ENCODE data around the gene APOBEC3F. TPM values are rescaled to one million over a fixed set of nuclear protein-coding genes. Genes with fewer than 3 reads are reported as not detected.
"Not testable (repeated sequence)": the region's sequence is repeated elsewhere in the genome, so short reads cannot be mapped to it uniquely, and the experiment has no call there.

The APOBEC3F gene
- 4.0 TPM for total RNA-seq

DNA sequence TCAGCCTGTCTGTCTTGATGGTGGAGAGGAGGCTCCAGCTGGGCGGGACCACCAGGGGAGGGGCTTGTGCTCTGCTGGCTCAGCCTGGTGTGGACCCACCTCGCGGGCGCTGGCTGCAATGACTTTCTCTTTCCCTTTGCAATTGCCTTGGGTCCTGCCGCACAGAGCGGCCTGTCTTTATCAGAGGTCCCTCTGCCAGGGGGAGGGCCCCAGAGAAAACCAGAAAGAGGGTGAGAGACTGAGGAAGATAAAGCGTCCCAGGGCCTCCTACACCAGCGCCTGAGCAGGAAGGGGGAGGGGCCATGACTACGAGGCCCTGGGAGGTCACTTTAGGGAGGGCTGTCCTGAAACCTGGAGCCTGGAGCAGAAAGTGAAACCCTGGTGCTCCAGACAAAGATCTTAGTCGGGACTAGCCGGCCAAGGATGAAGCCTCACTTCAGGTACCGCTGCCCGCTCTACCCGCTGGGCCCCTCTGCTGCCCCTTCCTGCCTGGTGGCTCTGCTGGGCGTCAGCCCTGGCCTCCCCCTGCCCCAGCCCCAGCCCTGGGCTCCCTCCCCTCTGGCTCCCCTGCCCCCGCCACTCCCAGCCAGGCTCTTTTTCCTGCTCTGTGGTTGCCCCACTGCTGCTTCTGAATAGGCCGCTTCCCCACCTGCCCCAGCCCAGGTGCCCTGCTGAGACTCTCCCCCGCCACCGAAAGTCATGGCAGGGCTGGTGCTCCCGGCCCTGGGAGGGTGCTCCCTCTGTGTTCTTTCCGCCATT lies at the start of gene APOBEC3F:
Gene APOBEC3F, plus strand, starts transcription at position 327 of the 759 bp plus-strand sequence. Its CDS starts 97 bp downstream, at position 424.
- not testable (repeated sequence) for DNase-seq

GRCh38 chr22:38992871-38993371 lies 47.7 kb upstream of the APOBEC3F start:
- not testable (repeated sequence) for DNase-seq

GRCh38 chr22:38996105-38996504 lies 44.6 kb upstream of the APOBEC3F start:
- no peak for DNase-seq

DNA sequence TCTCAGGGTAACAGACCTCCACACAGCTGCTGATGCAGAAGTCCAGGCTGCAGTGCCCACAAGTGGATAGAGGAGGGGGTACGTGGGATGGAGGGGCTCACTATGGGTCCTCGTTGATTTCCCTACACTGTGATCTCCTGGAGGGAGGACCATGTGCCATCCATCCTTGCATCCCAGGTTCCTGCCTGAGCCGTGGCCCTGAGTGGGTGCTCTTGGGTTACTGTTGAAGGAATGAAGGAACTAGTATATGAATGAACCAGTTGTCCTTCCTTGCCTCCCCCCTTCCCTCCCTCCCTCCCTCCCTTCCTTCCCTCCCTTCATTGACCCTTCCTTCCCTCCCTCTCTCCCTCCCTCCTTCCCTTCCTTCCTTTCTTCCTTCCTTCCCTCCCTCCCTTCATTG lies 43.1 kb upstream of the APOBEC3F start:
- DNase-seq = no peak

DNA sequence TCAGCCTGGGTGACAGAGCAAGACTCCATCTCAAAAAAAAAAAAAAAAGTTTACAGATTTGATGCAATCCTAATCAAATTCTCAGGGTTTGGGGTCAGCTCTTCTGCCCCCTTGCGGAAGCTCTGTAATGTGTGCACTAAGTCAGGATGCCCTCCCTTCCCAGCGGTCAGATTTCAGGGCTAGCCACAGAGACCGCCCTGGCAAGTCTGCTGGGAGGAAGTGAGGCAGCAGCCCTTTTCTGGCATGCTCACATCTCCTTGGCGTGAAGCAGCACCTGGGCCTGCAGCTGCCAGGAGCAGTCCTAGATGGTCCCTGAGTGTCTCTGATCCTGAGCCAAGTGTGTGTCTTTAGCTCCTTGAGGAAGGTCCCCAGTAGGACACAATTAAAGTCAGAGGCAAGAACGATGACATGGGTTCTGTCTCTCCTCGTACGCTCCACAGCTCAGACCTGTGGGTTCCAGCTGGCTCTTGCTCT lies 37.5 kb upstream of the APOBEC3F start:
- DNase-seq = peak; percentile 30

DNA sequence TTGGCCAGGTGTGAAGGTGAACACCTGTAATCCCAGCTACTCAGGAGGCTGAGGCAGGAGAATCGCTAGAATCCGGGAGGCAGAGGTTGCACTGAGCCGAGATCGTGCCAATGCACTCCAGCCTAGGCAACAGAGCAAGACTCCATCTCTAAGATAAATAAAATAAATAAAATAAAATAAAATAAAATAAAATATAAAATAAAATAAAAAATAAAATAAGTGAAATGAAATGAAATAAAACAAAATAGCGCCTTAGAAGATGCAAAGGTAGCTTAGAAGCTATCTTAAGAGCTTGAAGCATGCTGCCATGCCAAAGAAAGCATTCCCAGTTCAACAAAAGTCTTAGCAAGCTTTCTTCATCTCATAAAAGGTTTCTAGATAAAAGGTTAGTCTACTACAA lies 33.5 kb upstream of the APOBEC3F start:
- DNase-seq = no peak

- DNase-seq = not testable (repeated sequence)
These were observed 32.3 kb upstream of the APOBEC3F start for GRCh38 chr22:39008271-39008850.

GRCh38 chr22:39010946-39011345 lies 29.7 kb upstream of the APOBEC3F start:
- no peak for DNase-seq

GRCh38 chr22:39012533-39013511 lies 27.8 kb upstream of the APOBEC3F start:
- no peak for DNase-seq

DNA sequence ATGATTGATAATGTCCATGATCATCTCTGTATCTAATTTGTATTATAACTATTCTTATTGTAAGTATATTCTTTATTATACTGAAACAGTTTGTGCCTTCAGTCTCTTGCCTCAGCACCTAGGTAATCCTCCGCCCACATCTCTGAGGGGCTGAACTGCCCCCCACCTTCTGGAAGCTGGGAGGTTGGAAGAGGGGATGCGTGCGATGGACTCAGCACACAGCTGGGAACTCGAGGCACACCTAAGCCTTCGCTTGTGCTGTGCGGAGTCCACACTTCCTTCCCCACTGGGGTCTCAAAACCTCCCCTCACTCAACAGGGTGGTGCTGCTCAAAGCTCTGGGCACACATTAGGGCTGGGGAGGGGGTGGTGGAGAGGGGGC lies 27.1 kb upstream of the APOBEC3F start:
- DNase-seq = not testable (repeated sequence)

- DNase-seq = peak; percentile 48
These were observed 26.5 kb upstream of the APOBEC3F start, which contains the start of gene APOBEC3C for GRCh38 chr22:39013942-39014722. APOBEC3C (plus strand) TSS chr22:39014257; CDS start chr22:39014363, 106 bp downstream.

GRCh38 chr22:39014723-39015121 lies 25.9 kb upstream of the APOBEC3F start:
- not testable (repeated sequence) for DNase-seq

- DNase-seq = no peak
These were observed 24.1 kb upstream of the APOBEC3F start for GRCh38 chr22:39016592-39016991.

DNA sequence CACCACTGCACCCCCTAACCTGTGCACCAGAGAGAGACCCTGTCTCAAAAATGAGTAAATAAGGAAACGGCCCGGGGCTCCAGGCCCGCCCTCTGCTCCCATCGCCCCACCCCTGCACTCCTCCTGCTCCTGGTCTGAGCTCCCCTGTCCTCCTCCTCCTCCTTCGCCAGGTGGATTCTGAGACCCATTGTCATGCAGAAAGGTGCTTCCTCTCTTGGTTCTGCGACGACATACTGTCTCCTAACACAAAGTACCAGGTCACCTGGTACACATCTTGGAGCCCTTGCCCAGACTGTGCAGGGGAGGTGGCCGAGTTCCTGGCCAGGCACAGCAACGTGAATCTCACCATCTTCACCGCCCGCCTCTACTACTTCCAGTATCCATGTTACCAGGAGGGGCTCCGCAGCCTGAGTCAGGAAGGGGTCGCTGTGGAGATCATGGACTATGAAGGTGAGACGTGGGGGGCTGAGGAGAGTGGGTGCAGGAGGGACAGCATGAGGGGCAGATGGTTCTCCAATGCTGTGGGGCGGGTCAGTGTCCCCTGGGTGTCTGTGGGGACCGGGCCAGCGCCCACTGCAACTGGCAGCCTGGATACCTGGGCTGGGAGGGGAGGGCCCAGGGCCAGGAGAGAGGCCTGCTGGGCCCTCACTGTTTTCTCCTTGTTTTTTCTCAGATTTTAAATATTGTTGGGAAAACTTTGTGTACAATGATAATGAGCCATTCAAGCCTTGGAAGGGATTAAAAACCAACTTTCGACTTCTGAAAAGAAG lies 22.9 kb upstream of the APOBEC3F start:
- DNase-seq = no peak

- DNase-seq = not testable (repeated sequence)
These were observed 20.5 kb upstream of the APOBEC3F start for GRCh38 chr22:39020021-39020651.

DNA sequence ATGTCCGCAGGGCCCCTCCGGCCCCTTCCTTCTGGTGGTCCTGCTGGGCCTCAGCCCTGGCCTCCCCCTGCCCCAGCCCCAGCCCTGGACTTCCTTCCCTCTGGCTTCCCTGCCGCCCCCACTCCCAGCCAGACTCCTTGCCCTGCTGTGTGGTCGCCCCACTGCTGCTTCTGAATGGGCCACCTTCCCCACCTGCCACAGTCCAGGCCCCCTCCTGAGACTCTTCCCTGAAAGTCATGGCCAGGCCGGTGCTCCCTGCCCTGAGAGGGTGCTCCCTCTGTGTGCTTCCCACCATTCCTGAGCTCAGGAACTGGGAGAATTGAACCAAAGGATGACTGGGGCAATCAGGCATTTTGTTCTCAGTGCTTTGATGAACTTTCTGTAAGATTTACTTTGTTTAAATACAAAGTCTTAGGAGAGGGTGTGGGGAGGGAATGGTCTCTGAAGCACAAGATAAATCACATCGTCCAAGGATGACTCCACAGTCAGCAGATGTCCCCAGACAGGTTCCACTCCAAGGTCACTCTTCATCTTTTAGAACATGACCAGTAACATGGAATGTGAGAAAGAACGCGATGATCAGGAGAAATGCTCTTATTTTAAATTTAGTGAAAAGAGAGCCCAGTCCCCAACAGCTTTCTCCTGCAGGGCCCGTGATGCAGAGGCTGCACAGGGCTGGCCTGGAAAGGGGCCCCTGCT lies 19.0 kb upstream of the APOBEC3F start:
- DNase-seq = no peak

DNA sequence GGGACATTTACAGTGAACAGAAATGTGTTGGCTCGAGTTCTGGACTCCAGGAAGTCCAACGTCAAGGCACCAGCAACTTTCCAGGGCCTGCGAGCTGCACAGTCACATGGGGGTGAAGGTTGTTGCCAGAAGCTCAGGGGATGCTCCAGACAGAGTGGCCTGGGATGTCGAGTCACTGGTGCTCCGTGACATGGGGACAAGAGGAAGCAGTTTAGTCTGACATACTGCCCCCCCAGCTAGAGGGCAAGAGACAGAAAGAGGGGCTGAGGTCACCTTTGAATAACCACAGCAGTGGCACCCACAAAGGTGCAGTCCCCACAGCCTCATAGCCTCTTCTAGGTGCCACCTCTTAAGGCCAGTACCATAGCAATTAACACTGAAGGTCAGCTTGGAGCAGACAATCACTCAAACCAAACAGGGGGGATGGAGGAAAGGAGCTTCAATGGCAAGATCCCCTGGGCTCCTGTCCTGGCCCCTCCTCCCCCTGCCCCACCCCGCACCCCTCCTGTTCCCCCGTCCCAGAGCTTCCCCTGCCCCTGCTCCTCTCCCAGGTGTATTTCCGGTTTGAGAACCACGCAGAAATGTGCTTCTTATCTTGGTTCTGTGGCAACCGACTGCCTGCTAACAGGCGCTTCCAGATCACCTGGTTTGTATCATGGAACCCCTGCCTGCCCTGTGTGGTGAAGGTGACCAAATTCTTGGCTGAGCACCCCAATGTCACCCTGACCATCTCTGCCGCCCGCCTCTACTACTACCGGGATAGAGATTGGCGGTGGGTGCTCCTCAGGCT lies 15.9 kb upstream of the APOBEC3F start:
- no peak for DNase-seq

DNA sequence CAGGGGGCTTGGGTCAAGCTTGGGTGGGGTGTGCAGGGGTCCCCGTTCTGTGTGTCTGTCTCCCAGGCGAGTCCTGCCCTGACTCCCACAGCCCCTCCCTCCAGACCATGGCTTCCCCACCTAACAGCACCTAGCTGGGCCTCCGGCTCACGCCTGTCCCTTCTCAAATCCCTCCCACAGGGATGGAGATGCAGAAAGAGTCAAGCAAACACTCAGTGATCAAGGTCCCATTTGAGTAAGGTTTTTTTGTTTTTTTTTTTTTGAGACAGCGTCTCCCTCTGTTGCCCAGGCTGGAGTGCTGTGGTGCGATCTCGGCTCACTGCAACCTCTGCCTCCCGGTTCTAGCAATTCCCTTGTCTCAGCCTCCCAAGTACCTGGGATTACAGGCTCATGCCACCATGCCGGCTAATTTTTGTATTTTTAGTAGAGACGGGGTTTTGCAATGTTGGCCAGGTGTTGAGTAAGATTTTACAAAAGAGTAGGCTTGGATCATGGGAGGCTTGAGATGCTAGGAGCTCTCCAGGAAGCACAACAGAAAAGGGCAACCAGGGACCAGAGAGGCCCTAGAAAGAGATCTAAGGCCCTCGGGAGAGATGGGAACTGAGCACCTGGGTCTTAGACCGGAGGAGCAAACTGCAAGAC lies 14.0 kb upstream of the APOBEC3F start:
- no peak for DNase-seq

All from skin of body (tissue), 2 donors.